HUES64 (cell line): ENCODE measurements around the gene MPG.

Source experiments
- H3K27ac ChIP-seq: 2 replicates; pipeline ENCODE4 v1.7.0; 2013; ENCODE audit warnings: low read depth, low read length, inconsistent platforms
- H3K27me3 ChIP-seq: 2 replicates; pipeline ENCODE4 v1.6.1; 2013; ENCODE audit warnings: mild to moderate bottlenecking, low read length; ENCODE audit not compliant: insufficient read depth
- H3K36me3 ChIP-seq: 2 replicates; pipeline ENCODE4 v1.6.1; 2013; ENCODE audit warnings: mild to moderate bottlenecking, low read length; ENCODE audit not compliant: insufficient read depth
- H3K4me1 ChIP-seq: 2 replicates; pipeline ENCODE4 v1.6.1; 2013; ENCODE audit warnings: mild to moderate bottlenecking, low read length, moderate library complexity; ENCODE audit not compliant: insufficient read depth
- H3K4me3 ChIP-seq: 2 replicates; pipeline ENCODE4 v1.5.1; 2013; ENCODE audit warnings: mild to moderate bottlenecking, low read length, moderate library complexity
- H3K9ac ChIP-seq: 2 replicates; pipeline ENCODE4 v1.6.1; 2013; ENCODE audit warnings: mild to moderate bottlenecking, low read depth, low read length
- H3K9me3 ChIP-seq: 2 replicates; pipeline ENCODE4 v1.6.1; 2013; ENCODE audit warnings: low read depth, low read length; ENCODE audit not compliant: insufficient read depth
- WGBS: fragments of 150-250, 120-280 bp; methylation state at CpG from one replicate; pipeline ENCODE4 v1.1.7; 2013; ENCODE audit warnings: missing lambda C conversion rate; 5-methylcytosine and 5-hydroxymethylcytosine counted together

Gene MPG

DNA sequence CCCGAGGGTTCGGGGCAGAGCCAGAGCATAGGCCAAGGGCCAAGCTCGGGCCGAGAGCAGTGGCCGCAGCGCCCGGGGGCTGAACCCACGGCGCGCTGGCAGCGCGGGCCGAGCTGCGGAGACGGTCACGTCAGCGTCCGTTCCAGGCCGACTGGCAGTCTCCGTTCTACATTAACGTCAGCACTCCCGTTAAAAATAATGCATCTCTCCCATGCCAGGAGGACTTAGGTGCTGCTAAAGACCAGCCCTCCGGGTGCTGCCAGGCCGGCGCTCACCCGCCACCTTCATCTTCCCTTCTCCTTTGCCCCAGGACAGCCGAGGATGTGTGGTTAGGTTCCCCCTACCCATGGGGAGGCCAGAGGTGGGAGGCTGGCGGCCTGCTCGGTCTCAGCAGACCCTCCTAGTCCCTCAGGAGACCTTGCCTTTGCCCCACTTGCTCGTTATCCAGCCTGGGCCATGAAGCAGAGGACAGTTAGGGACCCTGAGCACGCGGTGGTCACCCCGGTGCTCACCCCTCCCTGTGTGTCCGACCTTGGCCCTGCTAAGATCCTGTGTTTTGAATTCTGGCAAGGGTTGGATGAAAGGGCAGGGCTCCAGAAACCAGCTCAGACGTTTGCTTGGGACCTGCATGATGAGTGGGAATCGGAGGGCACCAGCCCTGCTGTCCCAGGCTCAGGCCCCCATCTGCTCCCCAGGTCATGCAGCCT is 572 bp downstream of the MPG start:
- H3K4me1 ChIP-seq = peaks cover 42% of the 10 kb centered on the region
- H3K27ac ChIP-seq = no peak overlapping the region
- H3K4me3 ChIP-seq = peak overlapping the region; percentile 76
- H3K27me3 ChIP-seq = 0 out of 2 replicates have a peak, but pooled peaks cover 5% of the 10 kb centered on the region
- H3K36me3 ChIP-seq = peaks cover 15% of the 10 kb centered on the region
- 20% methylated on average over 36 of the region's 36 CpGs for WGBS
- peak overlapping the region; percentile 88 for H3K9ac ChIP-seq
- no peaks in the 10 kb centered on the region for H3K9me3 ChIP-seq

DNA sequence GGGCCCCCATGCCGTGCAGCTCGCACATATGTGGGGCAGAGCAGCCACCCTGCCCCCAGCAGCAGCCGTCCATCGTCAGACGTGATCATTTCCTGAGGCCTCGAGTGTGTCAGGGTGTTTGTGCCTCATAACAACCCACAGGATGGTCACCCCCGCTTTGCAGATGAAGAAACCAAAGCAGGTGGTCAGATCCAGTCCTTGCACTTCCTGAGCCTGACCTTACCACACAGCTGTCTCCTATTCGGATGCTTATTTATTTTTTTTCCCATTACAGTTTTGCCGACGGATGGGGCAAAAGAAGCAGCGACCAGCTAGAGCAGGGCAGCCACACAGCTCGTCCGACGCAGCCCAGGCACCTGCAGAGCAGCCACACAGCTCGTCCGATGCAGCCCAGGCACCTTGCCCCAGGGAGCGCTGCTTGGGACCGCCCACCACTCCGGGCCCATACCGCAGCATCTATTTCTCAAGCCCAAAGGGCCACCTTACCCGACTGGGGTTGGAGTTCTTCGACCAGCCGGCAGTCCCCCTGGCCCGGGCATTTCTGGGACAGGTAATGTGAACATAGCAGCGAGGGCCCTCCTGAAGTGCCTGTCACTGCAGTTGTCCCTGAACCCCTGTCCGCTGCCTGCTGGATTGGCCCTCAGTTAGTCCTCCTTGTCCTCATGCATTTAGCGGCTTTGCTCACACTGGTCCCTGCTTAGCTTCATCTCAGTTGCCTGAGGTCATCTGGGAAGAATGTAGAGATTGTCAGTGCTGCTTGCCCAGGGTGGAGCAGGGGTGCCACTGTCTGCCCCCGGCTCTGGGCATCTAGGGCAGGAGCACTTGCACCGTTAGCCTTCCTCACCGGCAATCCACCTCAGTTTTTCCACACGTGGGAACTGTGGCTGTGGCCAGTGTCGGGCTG is 1.4 kb downstream of the MPG start:
- Histone ChIP-seq H3K4me3 (peak overlapping the region; percentile 76), H3K9me3 (no peaks in the 10 kb centered on the region), H3K9ac (no peak overlapping the region), H3K27ac (no peak overlapping the region), H3K36me3 (peaks cover 20% of the 10 kb centered on the region), H3K4me1 (peaks cover 34% of the 10 kb centered on the region), H3K27me3 (0 out of 2 replicates have a peak, but pooled peaks cover 5% of the 10 kb centered on the region)
- WGBS = 87% methylated on average over 32 of the region's 32 CpGs

DNA sequence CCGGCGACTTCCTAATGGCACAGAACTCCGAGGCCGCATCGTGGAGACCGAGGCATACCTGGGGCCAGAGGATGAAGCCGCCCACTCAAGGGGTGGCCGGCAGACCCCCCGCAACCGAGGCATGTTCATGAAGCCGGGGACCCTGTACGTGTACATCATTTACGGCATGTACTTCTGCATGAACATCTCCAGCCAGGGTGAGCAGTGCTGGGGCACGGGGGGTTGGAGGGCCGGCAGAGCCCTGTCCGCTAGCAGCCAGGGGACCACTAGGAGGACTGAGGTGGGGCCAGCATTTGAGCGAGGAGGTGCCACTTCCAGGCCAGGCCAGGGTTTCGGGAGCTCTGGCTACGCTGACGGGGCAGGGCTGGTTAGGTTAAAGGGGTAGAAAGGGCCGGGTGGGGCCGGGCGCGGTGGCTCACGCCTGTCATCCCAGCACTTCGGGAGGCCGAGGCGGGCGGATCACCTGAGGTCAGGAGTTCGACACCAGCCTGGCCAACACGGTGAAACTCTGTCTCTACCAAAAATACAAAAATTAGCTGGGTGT is 5.1 kb downstream of the MPG start:
- H3K9me3 ChIP-seq = no peaks in the 10 kb centered on the region
- H3K9ac ChIP-seq = no peak overlapping the region
- H3K27ac ChIP-seq = no peak overlapping the region
- 0 out of 2 replicates have a peak, but pooled peaks cover 5% of the 10 kb centered on the region for H3K27me3 ChIP-seq
- H3K36me3 ChIP-seq = peaks cover 48% of the 10 kb centered on the region
- H3K4me3 ChIP-seq = no peak overlapping the region
- peaks cover 8% of the 10 kb centered on the region; the same call in 1 of the 2 replicates for H3K4me1 ChIP-seq
- WGBS = 95% methylated on average over 28 of the region's 31 CpGs

DNA sequence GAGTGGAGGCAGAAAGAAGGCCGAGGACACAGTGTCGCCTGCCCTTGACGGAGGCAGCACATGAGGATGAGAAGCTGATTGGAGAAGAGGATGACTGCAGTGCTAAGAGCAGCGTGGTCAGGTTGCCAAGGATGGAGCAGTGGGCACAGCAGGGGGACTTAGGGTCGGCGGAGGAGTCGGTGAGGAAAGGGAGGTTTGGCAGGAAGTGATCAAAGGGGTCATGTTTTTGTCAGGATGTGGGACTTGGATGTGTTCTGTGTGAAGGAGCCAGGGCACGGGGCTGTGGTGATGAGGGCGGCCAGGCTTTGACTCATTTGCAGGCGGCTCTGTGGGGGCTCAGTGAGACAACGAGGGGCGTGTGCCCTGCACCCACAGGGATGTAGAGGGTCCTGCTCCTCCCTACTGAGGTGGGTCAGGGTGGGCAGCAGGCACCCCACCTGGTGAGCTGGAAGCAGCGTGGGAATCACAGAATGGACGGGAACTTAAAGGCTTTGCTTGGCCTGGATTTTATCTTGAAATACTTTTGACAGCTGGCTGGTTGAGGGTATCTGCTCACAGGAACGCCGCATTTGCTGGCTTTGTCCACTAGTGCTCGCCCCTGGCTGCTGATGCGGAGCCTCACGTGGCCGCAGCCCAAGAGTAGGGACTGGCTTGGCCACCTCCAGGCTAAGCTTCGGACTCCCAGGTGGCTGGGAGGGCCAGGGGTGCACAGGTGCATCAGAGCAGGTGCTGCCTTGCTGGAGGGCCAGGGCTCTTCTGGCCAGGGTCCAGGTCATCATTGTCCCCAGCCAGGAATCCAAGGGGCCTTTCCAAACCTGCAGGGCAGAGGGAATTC is 6.0 kb downstream of the MPG start:
- Histone ChIP-seq H3K4me1 (peaks cover 3% of the 10 kb centered on the region; the same call in 1 of the 2 replicates), H3K4me3 (no peak overlapping the region), H3K36me3 (peaks cover 56% of the 10 kb centered on the region), H3K27ac (no peak overlapping the region), H3K9me3 (no peaks in the 10 kb centered on the region), H3K27me3 (no peaks in the 10 kb centered on the region), H3K9ac (no peak overlapping the region)
- WGBS = 85% methylated on average over 21 of the region's 21 CpGs

DNA sequence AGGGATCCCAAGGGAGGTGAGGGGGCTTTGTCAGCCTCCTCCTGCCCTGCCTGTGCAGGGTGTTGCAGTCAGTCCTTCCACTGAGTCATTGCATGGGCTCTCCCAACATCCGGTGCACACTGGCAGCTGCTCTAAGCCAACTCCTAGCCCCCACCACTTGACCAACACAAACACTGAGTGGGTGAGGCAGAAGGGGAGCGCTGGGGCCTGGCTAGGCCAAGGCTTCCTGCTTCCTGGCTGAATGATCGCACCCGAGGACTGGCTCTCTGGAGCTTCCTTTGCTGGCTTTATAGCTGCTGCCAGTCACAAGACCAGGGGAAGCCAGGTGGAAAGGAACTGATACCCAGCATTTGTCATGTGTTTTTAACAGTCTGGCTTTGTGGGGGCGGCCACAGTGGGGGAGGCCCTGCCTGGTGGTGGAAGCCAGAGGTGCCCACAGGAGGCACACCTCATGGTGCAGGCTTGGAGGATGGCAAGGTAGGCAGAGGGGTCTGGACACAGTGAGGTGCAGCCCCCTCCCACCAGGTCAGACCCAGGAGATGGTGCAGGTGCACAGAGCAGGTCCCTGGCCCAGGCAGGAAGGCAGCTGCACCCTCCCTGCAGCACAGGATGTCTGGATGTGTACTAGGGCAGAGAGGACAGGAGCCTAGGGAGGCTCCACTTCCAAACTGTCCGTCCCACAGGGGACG is 6.8 kb downstream of the MPG start:
- H3K27ac ChIP-seq = no peak overlapping the region
- no peaks in the 10 kb centered on the region for H3K27me3 ChIP-seq
- H3K36me3 ChIP-seq = peaks cover 55% of the 10 kb centered on the region
- 95% methylated on average over 7 of the region's 7 CpGs for WGBS
- H3K9ac ChIP-seq = no peak overlapping the region
- no peak overlapping the region for H3K4me3 ChIP-seq
- H3K9me3 ChIP-seq = no peaks in the 10 kb centered on the region
- H3K4me1 ChIP-seq = no peaks in the 10 kb centered on the region

DNA sequence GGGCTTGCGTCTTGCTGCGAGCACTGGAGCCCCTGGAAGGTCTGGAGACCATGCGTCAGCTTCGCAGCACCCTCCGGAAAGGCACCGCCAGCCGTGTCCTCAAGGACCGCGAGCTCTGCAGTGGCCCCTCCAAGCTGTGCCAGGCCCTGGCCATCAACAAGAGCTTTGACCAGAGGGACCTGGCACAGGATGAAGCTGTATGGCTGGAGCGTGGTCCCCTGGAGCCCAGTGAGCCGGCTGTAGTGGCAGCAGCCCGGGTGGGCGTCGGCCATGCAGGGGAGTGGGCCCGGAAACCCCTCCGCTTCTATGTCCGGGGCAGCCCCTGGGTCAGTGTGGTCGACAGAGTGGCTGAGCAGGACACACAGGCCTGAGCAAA is 7.4 kb downstream of the MPG start:
- H3K4me1 ChIP-seq = no peaks in the 10 kb centered on the region
- no peaks in the 10 kb centered on the region for H3K27me3 ChIP-seq
- H3K9me3 ChIP-seq = no peaks in the 10 kb centered on the region
- H3K9ac ChIP-seq = no peak overlapping the region
- peaks cover 54% of the 10 kb centered on the region for H3K36me3 ChIP-seq
- no peak overlapping the region for H3K27ac ChIP-seq
- no peak overlapping the region for H3K4me3 ChIP-seq
- 95% methylated on average over 18 of the region's 18 CpGs for WGBS

DNA sequence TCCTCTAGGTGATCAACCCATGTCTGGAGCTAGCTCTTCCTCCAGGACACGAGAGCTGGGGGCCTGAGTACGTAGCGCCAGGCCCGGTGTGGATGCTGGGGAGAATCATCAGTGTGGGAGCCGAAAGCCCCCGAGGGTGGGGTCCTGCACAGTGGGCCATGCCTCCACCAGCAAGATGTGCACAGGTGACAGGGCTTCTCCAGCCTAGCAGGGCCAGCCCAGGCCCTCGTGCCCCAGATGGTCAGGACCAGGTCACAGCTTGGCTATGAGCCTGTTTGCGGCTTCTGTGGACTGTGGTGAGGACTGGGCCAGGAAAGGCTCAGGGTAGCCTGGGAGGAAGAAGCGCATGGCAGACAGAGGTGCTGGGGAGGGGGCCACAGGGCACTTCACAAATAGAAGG is 7.8 kb downstream of the MPG start:
- WGBS = 92% methylated on average over 9 of the region's 9 CpGs
- H3K4me1 ChIP-seq = no peaks in the 10 kb centered on the region
- no peaks in the 10 kb centered on the region for H3K9me3 ChIP-seq
- no peak overlapping the region for H3K9ac ChIP-seq
- no peak overlapping the region for H3K4me3 ChIP-seq
- H3K27ac ChIP-seq = no peak overlapping the region
- H3K36me3 ChIP-seq = peaks cover 52% of the 10 kb centered on the region
- H3K27me3 ChIP-seq = no peaks in the 10 kb centered on the region

DNA sequence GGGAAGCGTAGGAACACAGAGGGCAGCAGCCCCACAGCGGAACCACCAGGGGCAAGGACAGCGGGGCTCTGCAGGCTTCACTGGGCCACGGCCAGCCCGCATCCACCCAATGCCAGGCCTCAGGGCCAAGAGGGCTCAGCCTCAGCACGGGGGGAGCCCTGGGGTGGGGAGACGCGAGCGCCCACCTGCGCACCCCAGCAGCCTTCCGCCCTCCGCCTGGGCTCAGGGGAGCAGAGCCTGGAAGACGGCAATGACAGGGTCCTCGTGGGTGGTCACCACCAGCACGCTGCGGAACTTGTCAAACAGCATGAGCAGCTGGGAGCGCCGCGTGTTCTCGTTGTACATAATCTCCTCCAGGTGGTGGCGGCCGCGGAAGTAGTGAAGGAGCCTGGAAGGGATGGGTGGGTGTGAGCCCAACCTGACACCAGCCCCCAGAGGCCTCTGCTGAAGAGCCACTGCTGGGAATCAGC is 8.5 kb downstream of the MPG start:
- H3K36me3 ChIP-seq = peaks cover 51% of the 10 kb centered on the region
- no peaks in the 10 kb centered on the region for H3K27me3 ChIP-seq

DNA sequence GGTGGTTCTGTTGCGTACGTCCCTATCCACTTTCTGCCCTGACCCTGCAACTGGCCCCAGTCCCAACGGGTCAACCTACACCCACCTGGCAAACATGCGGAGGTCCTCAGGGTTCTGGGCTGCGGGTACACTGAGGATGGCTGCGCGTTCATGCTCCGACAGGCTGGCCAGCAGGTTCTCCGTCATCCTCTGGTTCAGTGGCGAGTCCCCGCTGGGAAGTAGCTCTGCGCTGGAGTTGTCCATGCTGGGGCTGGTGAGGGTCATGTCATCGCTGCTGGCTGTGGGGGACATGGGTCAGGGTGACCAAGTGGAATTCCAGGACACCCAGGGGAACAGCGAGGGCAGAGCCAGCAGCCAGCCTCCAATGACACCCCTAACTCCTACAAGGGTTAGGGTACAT is 10.6 kb downstream of the MPG start:
- 97% methylated on average over 14 of the region's 14 CpGs for WGBS
- Histone ChIP-seq H3K36me3 (peaks cover 50% of the 10 kb centered on the region), H3K4me1 (no peaks in the 10 kb centered on the region)

More for the DNA sequence above, 8.5 kb downstream of the MPG start:
- Histone ChIP-seq H3K4me3 (no peak overlapping the region), H3K9ac (no peak overlapping the region), H3K4me1 (no peaks in the 10 kb centered on the region), H3K9me3 (no peaks in the 10 kb centered on the region), H3K27ac (no peak overlapping the region)
- WGBS = 95% methylated on average over 23 of the region's 23 CpGs

More for the DNA sequence above, 10.6 kb downstream of the MPG start:
- Histone ChIP-seq H3K9ac (no peak overlapping the region), H3K9me3 (no peaks in the 10 kb centered on the region), H3K27me3 (no peaks in the 10 kb centered on the region), H3K27ac (no peak overlapping the region), H3K4me3 (no peak overlapping the region)
